ENCODE data around the gene FCHSD1. TPM values are rescaled to one million over a fixed set of nuclear protein-coding genes. Genes with fewer than 3 reads are reported as not detected.
A peak's percentile ranks its signal among the peaks of the same experiment; 100 is the strongest.

Gene FCHSD1
- total and polyA plus RNA-seq, 7 donors: 3.0 to 31.3 (median 17.9) TPM

DNA sequence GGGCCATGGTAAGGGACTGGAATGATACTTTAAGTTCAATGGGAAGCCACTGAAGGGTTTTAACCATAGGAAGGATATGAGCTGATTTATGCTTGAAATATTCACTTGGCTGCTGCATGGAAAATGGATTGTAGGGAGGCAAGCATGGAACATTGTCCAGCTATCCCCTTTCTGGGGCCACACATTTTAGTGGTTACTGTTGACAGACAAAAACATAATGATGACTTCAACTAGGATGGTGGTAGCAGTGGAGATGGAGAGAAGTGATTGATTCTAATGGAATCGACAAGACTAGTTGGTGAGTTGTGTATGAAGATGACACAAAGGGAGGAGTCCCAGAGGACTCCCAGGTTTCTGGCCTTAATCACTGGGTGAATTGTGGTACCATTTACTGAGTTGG, 6.2 kb upstream of the FCHSD1 start:
- Histone ChIP-seq H3K27me3 (no peaks in the 10 kb centered on the region), H3K27ac (no peak overlapping the region), H3K4me3 (no peak overlapping the region), H3K4me1 (no peaks in the 10 kb centered on the region), H3K9me3 (no peaks in the 10 kb centered on the region), H3K36me3 (peaks cover 0 to 8% (median 2%) of the 10 kb centered on the region in 4 donors)
- no peak for DNase-seq
- 94 to 99% methylated on average over 1 of the region's 1 CpG for WGBS, 2 donors
- intact Hi-C loops (cut with DNase I): no loop called here
- TF ChIP-seq EP300 (IDR thresholded peaks at IDR 0.05) (no peak), POLR2AphosphoS5 (IDR thresholded peaks at IDR 0.05) (no peak), POLR2A (IDR thresholded peaks at IDR 0.05) (no peak)
- TF ChIP-seq, protein P1, sequence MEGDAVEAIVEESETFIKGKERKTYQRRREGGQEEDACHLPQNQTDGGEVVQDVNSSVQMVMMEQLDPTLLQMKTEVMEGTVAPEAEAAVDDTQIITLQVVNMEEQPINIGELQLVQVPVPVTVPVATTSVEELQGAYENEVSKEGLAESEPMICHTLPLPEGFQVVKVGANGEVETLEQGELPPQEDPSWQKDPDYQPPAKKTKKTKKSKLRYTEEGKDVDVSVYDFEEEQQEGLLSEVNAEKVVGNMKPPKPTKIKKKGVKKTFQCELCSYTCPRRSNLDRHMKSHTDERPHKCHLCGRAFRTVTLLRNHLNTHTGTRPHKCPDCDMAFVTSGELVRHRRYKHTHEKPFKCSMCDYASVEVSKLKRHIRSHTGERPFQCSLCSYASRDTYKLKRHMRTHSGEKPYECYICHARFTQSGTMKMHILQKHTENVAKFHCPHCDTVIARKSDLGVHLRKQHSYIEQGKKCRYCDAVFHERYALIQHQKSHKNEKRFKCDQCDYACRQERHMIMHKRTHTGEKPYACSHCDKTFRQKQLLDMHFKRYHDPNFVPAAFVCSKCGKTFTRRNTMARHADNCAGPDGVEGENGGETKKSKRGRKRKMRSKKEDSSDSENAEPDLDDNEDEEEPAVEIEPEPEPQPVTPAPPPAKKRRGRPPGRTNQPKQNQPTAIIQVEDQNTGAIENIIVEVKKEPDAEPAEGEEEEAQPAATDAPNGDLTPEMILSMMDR (IDR thresholded peaks at IDR 0.05): no peak

DNA sequence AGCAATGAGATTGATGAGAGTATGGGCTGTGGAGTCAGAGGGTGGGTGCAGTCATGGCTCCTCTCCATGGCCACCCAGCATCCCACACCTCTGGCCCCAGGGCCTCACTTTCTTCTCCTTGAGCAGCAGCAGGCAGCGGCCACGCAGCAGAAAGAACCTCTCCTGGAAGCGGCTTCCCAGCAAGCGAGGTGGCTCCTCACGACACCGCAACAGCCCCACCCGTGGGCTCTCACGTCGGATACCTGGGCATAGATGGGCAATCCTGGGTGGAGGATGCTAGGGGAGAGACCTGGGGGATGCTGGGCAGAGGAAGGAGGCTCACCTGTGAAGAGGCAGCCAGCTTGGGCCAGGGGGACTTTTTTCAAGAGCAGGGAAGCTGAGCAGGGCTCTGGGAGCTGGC, 5.2 kb upstream of the FCHSD1 start:
- Histone ChIP-seq H3K36me3 (peaks cover 0 to 8% (median 2%) of the 10 kb centered on the region in 4 donors), H3K4me1 (peaks cover 0 to 5% (median 2%) of the 10 kb centered on the region in 4 donors), H3K27ac (no peak overlapping the region), H3K9me3 (no peaks in the 10 kb centered on the region), H3K27me3 (no peaks in the 10 kb centered on the region), H3K4me3 (no peak overlapping the region)
- TF ChIP-seq POLR2A (IDR thresholded peaks at IDR 0.05) (no peak), EP300 (IDR thresholded peaks at IDR 0.05) (no peak), POLR2AphosphoS5 (IDR thresholded peaks at IDR 0.05) (no peak)
- TF ChIP-seq, protein P1 (IDR thresholded peaks at IDR 0.05): no peak
- intact Hi-C loops (cut with DNase I): no loop called here
- 93 to 96% methylated on average over 9 of the region's 9 CpGs for WGBS, 2 donors
- no peak for DNase-seq

DNA sequence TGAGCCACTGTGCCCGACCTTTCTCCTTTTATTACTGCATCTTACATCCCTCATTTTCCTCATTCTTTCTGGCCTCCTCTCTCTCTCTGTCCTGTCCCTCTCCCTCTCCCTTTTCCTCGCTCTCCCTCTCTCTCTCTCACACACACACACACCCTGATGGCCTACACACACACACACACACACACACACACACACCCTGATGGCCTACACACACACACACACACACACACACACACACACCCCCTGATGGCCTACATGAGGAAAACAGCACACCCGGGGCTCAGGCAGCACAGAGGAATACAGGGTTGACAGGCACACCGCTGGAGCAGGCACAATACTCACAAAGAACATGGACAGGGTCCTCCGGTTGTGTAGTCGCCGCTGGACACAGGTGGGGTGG, 3.8 kb upstream of the FCHSD1 start:
- no peak overlapping the region for H3K27ac ChIP-seq
- H3K9me3 ChIP-seq: no peaks in the 10 kb centered on the region
- no peaks in the 10 kb centered on the region for H3K27me3 ChIP-seq
- no peak for TF ChIP-seq EP300 (IDR thresholded peaks at IDR 0.05)
- no peak for DNase-seq
- no peak overlapping the region for H3K4me3 ChIP-seq
- WGBS, 2 donors: 79 to 86% methylated on average over 7 of the region's 7 CpGs
- intact Hi-C loops (cut with DNase I): no loop called here
- peaks cover 0 to 8% (median 2%) of the 10 kb centered on the region in 4 donors for H3K36me3 ChIP-seq
- peaks cover 0 to 15% (median 11%) of the 10 kb centered on the region in 4 donors for H3K4me1 ChIP-seq

DNA sequence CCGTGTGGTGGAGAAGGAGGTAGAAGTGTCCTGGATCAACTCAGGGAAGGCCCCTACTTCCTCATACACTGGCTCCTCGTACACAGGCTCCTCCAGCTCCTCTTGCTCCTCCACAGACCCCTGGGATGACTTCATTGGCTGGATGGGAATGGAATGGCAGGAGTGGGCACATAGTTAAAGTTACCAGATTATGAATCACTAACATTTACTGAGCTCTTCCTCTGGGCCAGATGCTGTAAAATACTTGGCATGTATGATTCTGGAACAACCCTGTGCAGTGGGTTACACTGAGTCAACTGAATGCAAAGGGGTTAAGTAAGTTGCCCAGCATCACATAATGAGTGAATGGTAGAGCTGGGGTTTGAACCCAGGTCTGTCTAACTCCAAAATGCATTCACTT, 3.1 kb upstream of the FCHSD1 start:
- peaks cover 0 to 8% (median 2%) of the 10 kb centered on the region in 4 donors for H3K36me3 ChIP-seq
- no peak overlapping the region for H3K4me3 ChIP-seq
- peaks cover 0 to 15% (median 11%) of the 10 kb centered on the region in 4 donors for H3K4me1 ChIP-seq
- no peaks in the 10 kb centered on the region for H3K27me3 ChIP-seq
- no peak for DNase-seq
- TF ChIP-seq POLR2A (IDR thresholded peaks at IDR 0.05) (no peak), EP300 (IDR thresholded peaks at IDR 0.05) (no peak), POLR2AphosphoS5 (IDR thresholded peaks at IDR 0.05) (no peak)
- TF ChIP-seq, protein P1 (IDR thresholded peaks at IDR 0.05): no peak
- 81 to 91% methylated on average over 2 of the region's 2 CpGs for WGBS, 2 donors
- no peaks in the 10 kb centered on the region for H3K9me3 ChIP-seq
- no peak overlapping the region for H3K27ac ChIP-seq
- intact Hi-C loops (cut with DNase I): no loop called here

DNA sequence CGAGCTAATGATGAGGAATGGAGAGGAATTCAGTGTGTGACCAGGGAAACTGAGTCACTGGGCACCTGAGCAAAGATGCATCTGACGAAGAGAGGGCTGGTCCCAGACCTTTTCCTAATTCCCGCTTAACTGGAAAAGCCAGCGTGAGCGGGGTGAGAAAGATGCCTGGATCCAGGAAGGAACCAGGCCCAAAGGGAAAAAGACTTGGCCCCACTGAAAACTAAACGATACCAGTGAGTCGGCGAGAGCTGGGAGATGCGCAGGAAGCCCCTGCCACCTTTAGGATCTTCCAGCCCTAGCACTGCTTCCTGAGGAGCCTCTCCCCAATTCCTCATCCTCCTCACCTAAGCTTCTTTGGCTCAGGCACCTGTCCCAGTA, 499 bp upstream of the FCHSD1 start:
- no peak for DNase-seq
- peak overlapping the region; percentile 46 to 66 (median 64) for H3K27ac ChIP-seq

More for the DNA sequence above, 499 bp upstream of the FCHSD1 start:
- H3K4me3 ChIP-seq: peak overlapping the region; percentile 53 to 77 (median 62)
- H3K4me1 ChIP-seq: peaks cover 0 to 15% (median 11%) of the 10 kb centered on the region in 4 donors
- H3K9me3 ChIP-seq: no peaks in the 10 kb centered on the region
- H3K27me3 ChIP-seq: no peaks in the 10 kb centered on the region
- intact Hi-C loops (cut with DNase I): no loop called here
- 57 to 60% methylated on average over 9 of the region's 9 CpGs for WGBS, 2 donors
- TF ChIP-seq POLR2AphosphoS5 (IDR thresholded peaks at IDR 0.05) (no peak), POLR2A (IDR thresholded peaks at IDR 0.05) (no peak), EP300 (IDR thresholded peaks at IDR 0.05) (no peak)
- TF ChIP-seq, protein P1 (IDR thresholded peaks at IDR 0.05): no peak
- peaks cover 0 to 18% (median 2%) of the 10 kb centered on the region in 4 donors for H3K36me3 ChIP-seq
